ENCODE data around the gene RSBN1.
A peak's percentile ranks its signal among the peaks of the same experiment; 100 is the strongest.

RSBN1 gene

GRCh38 chr1:113751516-113751915, 60.8 kb downstream of the RSBN1 start:
- peaks cover 3% of the 10 kb centered on the region for H3K27me3 Mint-ChIP-seq (ENCODE audit: low read depth, poor library complexity)
- H3K4me3 Mint-ChIP-seq = no peak overlapping the region
- H3K36me3 Mint-ChIP-seq (ENCODE audit: low read depth) = peaks cover 83% of the 10 kb centered on the region
- no peak for TF ChIP-seq CTCF (IDR thresholded peaks at IDR 0.05)
- H3K27ac Mint-ChIP-seq = no peak overlapping the region
- peaks cover 13% of the 10 kb centered on the region for H3K4me1 Mint-ChIP-seq
- peaks cover 7% of the 10 kb centered on the region for H3K9me3 Mint-ChIP-seq
- DNase-seq = no peak

DNA sequence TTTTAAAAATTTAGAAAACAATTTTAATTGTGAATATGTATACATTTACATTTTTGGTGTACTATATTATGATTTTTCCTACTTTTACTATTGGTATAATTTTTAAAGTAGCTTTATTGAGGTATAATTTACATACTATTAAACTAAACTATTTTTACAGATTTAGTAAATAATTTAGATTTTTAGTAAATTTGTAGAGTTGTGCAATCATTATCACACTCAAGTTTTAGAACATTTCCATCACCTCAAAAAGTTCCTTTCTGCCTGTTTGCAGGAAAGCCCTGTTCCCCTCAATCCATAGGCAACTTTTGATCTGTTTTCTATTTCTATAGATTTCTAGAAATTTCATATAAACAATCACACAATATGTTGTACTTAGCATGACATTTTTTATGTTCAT, 61.2 kb downstream of the RSBN1 start:
- Mint-ChIP-seq H3K4me1 (peaks cover 9% of the 10 kb centered on the region), H3K27ac (no peak overlapping the region), H3K36me3 (ENCODE audit: low read depth) (peaks cover 83% of the 10 kb centered on the region), H3K4me3 (no peak overlapping the region), H3K9me3 (peaks cover 7% of the 10 kb centered on the region), H3K27me3 (ENCODE audit: low read depth, poor library complexity) (peaks cover 3% of the 10 kb centered on the region)
- TF ChIP-seq CTCF (IDR thresholded peaks at IDR 0.05) = no peak
- no peak for DNase-seq

- Mint-ChIP-seq H3K4me3 (no peak overlapping the region), H3K9me3 (peaks cover 16% of the 10 kb centered on the region), H3K27ac (peak overlapping the region; percentile 2), H3K4me1 (no peaks in the 10 kb centered on the region), H3K36me3 (ENCODE audit: low read depth) (peaks cover 80% of the 10 kb centered on the region), H3K27me3 (ENCODE audit: low read depth, poor library complexity) (peaks cover 3% of the 10 kb centered on the region)
- no peak for TF ChIP-seq CTCF (IDR thresholded peaks at IDR 0.05)
- no peak for DNase-seq
Observed at GRCh38 chr1:113749402-113749801, 62.9 kb downstream of the RSBN1 start.

- peaks cover 3% of the 10 kb centered on the region for H3K27me3 Mint-ChIP-seq (ENCODE audit: low read depth, poor library complexity)
- no peak for TF ChIP-seq CTCF (IDR thresholded peaks at IDR 0.05)
- peaks cover 16% of the 10 kb centered on the region for H3K9me3 Mint-ChIP-seq
- peaks cover 74% of the 10 kb centered on the region for H3K36me3 Mint-ChIP-seq (ENCODE audit: low read depth)
- no peak for DNase-seq
- H3K27ac Mint-ChIP-seq = no peak overlapping the region
- no peak overlapping the region for H3K4me3 Mint-ChIP-seq
- H3K4me1 Mint-ChIP-seq = no peaks in the 10 kb centered on the region
Observed at GRCh38 chr1:113747376-113747775, 64.9 kb downstream of the RSBN1 start.

- Mint-ChIP-seq H3K36me3 (ENCODE audit: low read depth) (peaks cover 70% of the 10 kb centered on the region), H3K4me3 (no peak overlapping the region), H3K9me3 (peaks cover 16% of the 10 kb centered on the region), H3K27ac (no peak overlapping the region), H3K27me3 (ENCODE audit: low read depth, poor library complexity) (peaks cover 3% of the 10 kb centered on the region), H3K4me1 (no peaks in the 10 kb centered on the region)
- DNase-seq = no peak
- no peak for TF ChIP-seq CTCF (IDR thresholded peaks at IDR 0.05)
Observed at GRCh38 chr1:113745425-113745824, 66.9 kb downstream of the RSBN1 start.

DNA sequence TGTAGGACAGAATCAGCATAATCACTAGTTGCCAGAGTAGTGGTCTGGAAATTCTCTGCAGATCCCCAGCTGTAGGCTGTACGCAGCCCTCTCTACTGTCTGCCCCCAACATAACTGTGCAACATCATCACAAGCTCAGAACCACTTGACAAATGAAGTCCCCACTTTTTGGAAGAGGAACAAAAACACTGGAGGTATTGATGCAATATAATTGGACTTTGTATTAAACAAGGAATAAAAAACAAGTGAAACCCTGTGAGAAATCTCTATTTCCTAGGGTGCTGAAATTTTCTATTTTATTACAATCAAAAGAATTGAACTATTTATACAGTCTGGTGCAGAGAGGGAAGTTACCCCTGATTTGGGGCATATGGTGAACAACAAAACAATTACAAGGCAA, 68.2 kb downstream of the RSBN1 start:
- Mint-ChIP-seq H3K27me3 (ENCODE audit: low read depth, poor library complexity) (no peaks in the 10 kb centered on the region), H3K36me3 (ENCODE audit: low read depth) (peaks cover 72% of the 10 kb centered on the region), H3K9me3 (peaks cover 16% of the 10 kb centered on the region), H3K27ac (peak overlapping the region; percentile 72), H3K4me1 (no peaks in the 10 kb centered on the region), H3K4me3 (no peak overlapping the region)
- no peak for TF ChIP-seq CTCF (IDR thresholded peaks at IDR 0.05)
- no peak for DNase-seq

Data from nephron progenitor cell (in vitro differentiated cells).